ENCODE measurements around the gene BACH2. TPM values are rescaled to one million over a fixed set of nuclear protein-coding genes. Genes with fewer than 3 reads are reported as not detected.

BACH2 gene
- total and polyA plus RNA-seq, 2 of the 8 experiments (the other 6 are each of a cell fraction or from before 2014, with no cell fraction given), result 1.9 to 5.9 TPM

DNA sequence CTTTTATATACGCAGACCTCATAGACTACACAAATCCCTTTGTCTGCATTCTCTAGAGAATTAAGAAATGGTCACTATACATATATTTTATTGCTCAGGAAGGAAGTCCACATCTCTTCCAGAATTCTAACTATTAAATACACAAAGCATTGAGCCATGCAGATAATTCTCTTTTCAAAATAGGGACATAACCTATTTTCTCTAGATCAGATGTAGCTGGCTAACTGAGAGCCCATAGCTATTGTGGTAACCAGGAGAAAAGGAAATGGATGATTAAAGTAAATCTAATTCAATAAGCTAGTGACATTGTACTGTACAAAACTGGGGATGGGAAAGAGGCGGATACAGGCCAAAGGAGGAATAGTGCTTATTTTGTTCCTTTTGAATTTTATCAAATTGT, 137.2 kb downstream of the BACH2 start:
- Histone ChIP-seq H2AFZ (ENCODE audit: low read length) (no peak overlapping the region), H4K5ac (ENCODE audit: insufficient read length, low read depth, low read length) (no peak overlapping the region), H2BK15ac (ENCODE audit: low read length) (no peak overlapping the region), H3K9me3 (ENCODE audit: insufficient read depth in 2 of 2, low read depth in 1 of 2, low read length in 1 of 2) (no peaks in the 10 kb centered on the region), H4K91ac (replicated peaks; ENCODE audit: insufficient read length, low read length) (no peak overlapping the region), H3K79me2 (ENCODE audit: control insufficient read depth in 1 of 2, insufficient read depth in 2 of 2, low read length in 2 of 2) (no peaks in the 10 kb centered on the region), H3K36me3 (ENCODE audit: control insufficient read depth in 2 of 4, insufficient read depth in 4 of 4, low read length in 3 of 4) (no peaks in the 10 kb centered on the region), H2BK5ac (ENCODE audit: low read depth, low read length) (no peak overlapping the region), H3K4me3 (ENCODE audit: extremely low read depth in 1 of 4, insufficient read depth in 2 of 4, low read depth in 3 of 4, low read length in 4 of 4) (no peak overlapping the region), H3K27ac (ENCODE audit: low read depth, low read length) (no peak overlapping the region), H3K9ac (replicated peaks in 1 of 4; ENCODE audit: extremely low read depth in 1 of 4, low read depth in 3 of 4, low read length in 3 of 4) (no peak overlapping the region), H3K4ac (replicated peaks; ENCODE audit: insufficient read length, low read depth, low read length) (no peak overlapping the region), H2BK20ac (ENCODE audit: low read length) (no peak overlapping the region), H4K20me1 (replicated peaks in 1 of 2; ENCODE audit: control insufficient read depth in 1 of 2, insufficient read depth in 2 of 2, low read length in 2 of 2) (no peaks in the 10 kb centered on the region), H3K14ac (ENCODE audit: insufficient read length) (no peak overlapping the region), H3K23me2 (ENCODE audit: low read depth, low read length) (no peaks in the 10 kb centered on the region), H3K56ac (replicated peaks; ENCODE audit: insufficient read length, low read depth, low read length) (no peak overlapping the region), H3K4me2 (ENCODE audit: insufficient read depth in 1 of 2, low read depth in 2 of 2, low read length in 2 of 2) (no peak overlapping the region), H2BK12ac (ENCODE audit: low read depth, low read length) (no peak overlapping the region), H3K18ac (ENCODE audit: extremely low read depth, low read length) (no peak overlapping the region), H3K23ac (ENCODE audit: insufficient read length) (no peak overlapping the region), H3K4me1 (replicated peaks in 1 of 4; ENCODE audit: control insufficient read depth in 3 of 4, insufficient read depth in 4 of 4, low read length in 3 of 4) (no peaks in the 10 kb centered on the region; a peak in 1 of 7 replicates), H3K27me3 (replicated peaks in 1 of 4; ENCODE audit: control insufficient read depth in 3 of 4, extremely low read depth in 1 of 4, insufficient read depth in 3 of 4, low read length in 3 of 4) (no peaks in the 10 kb centered on the region), H4K8ac (ENCODE audit: extremely low read depth, insufficient read depth, low read length) (no peak overlapping the region), H2BK120ac (replicated peaks; ENCODE audit: low read depth, low read length) (no peak overlapping the region), H3K79me1 (ENCODE audit: low read depth, low read length) (no peaks in the 10 kb centered on the region), H2AK5ac (ENCODE audit: low read depth, low read length) (no peak overlapping the region)
- no peak for TF ChIP-seq JUN (IDR thresholded peaks at IDR 0.05; ENCODE audit: low read depth, low read length)
- TF ChIP-seq SP2 (IDR thresholded peaks at IDR 0.05; ENCODE audit: low read length), result no peak
- TF ChIP-seq RAD21 (IDR thresholded peaks at IDR 0.05 in 1 of 2, conservative IDR thresholded peaks at IDR 0.05 in 1 of 2; ENCODE audit: low read depth in 2 of 2, low read length in 2 of 2), result no peak
- TF ChIP-seq RNF2 (IDR thresholded peaks at IDR 0.05; ENCODE audit: borderline replicate concordance, low read depth, low read length, missing control alignments, poor library complexity, severe bottlenecking), result no peak
- TF ChIP-seq BCL11A (IDR thresholded peaks at IDR 0.05; ENCODE audit: low read depth in 2 of 2, low read length in 2 of 2), result no peak
- no peak for TF ChIP-seq CBX5 (IDR thresholded peaks at IDR 0.05; ENCODE audit: low read depth, low read length)
- no peak for TF ChIP-seq FOSL1 (IDR thresholded peaks at IDR 0.05; ENCODE audit: insufficient read depth, low read depth, low read length)
- no peak for TF ChIP-seq POLR2A (IDR thresholded peaks at IDR 0.05; ENCODE audit: control extremely low read depth in 1 of 2, low read depth in 2 of 2, low read length in 2 of 2)
- TF ChIP-seq JUND (IDR thresholded peaks at IDR 0.05; ENCODE audit: low read length), result no peak
- POLR2A ChIA-PET (ENCODE audit: partially characterized antibody), result no interaction called here
- DNase-seq (ENCODE audit: low read depth in 1 of 2, low spot score in 2 of 2), result no peak
- CTCF ChIA-PET (ENCODE audit: partially characterized antibody), result interaction anchor here (1.2 to 1.4 kb wide), 4 partner anchors 9 to 318 kb away, joined by 4 to 5 read pairs (median 5); no protein-coding TSS in a partner anchor
- no peak for FAIRE-seq
- 89% methylated on average over 2 of the region's 2 CpGs; no CpG with 5 or more reads in 1 of the 2 experiments for WGBS, 2 experiments (ENCODE audit: extremely low coverage in 1 of 2, insufficient coverage in 1 of 2, insufficient read length in 1 of 2, insufficient replicate concordance in 2 of 2, low coverage in 1 of 2, low lambda C conversion rate in 2 of 2, missing lambda C conversion rate in 1 of 2)
